HepG2 (cell line): ENCODE measurements around the gene SPG7.
A peak's percentile ranks its signal among the peaks of the same experiment; 100 is the strongest.

Experiments used
- BRCA1 ChIP-seq: sonication (generic); formaldehyde crosslinking; IDR thresholded peaks from 2 replicates; pipeline ENCODE4 v1.4.0; 2020; ENCODE audit warnings: missing genetic modification reagents
- CTCF ChIP-seq: sonication (generic); formaldehyde crosslinking; IDR thresholded peaks from 2 replicates; pipeline ENCODE4 v1.5.0; 2020; ENCODE audit warnings: mild to moderate bottlenecking, missing genetic modification reagents, moderate library complexity
- POLR2AphosphoS2 ChIP-seq: IDR thresholded peaks from 2 replicates; pipeline ENCODE4 v1.6.1; 2011; ENCODE audit warnings: low read depth, low read length, improper control_type of control experiment
- POLR2AphosphoS5 ChIP-seq: IDR thresholded peaks from 2 replicates; pipeline ENCODE4 v1.6.1; 2012; ENCODE audit warnings: low read depth, low read length
- RFX5 ChIP-seq: IDR thresholded peaks from 2 replicates; pipeline ENCODE4 v1.6.1; 2011; ENCODE audit warnings: low read depth, low read length, improper control_type of control experiment
- SIX4 ChIP-seq: sonication (generic); formaldehyde crosslinking; IDR thresholded peaks from 2 replicates; pipeline ENCODE4 v1.4.0; 2020; ENCODE audit warnings: missing genetic modification reagents
- TCF7L2 ChIP-seq: IDR thresholded peaks from 2 replicates; pipeline ENCODE4 v1.6.1; 2011; ENCODE audit warnings: mild to moderate bottlenecking, low read depth, low read length, moderate library complexity
- ZBTB21 ChIP-seq: sonication (generic); formaldehyde crosslinking; IDR thresholded peaks from 2 replicates; pipeline ENCODE4 v1.4.0; 2020; ENCODE audit warnings: missing genetic modification reagents
- ZFYVE20 ChIP-seq: sonication (generic); formaldehyde crosslinking; IDR thresholded peaks from 2 replicates; pipeline ENCODE4 v1.8.0; 2023; ENCODE audit warnings: low read depth, mild to moderate bottlenecking, moderate library complexity, missing genetic modification reagents, borderline replicate concordance

GRCh38 chr16:89502081-89502843, 5.9 kb upstream of the SPG7 start:
- TF ChIP-seq SIX4 (CRISPR knock-in tag) = no peak
- TF ChIP-seq TCF7L2 = no peak
- TF ChIP-seq ZFYVE20 (CRISPR knock-in tag) = no peak
- TF ChIP-seq CTCF (CRISPR knock-in tag) = peak; percentile 42
- no peak for TF ChIP-seq POLR2AphosphoS5
- no peak for TF ChIP-seq POLR2AphosphoS2
- TF ChIP-seq RFX5 = no peak
- TF ChIP-seq BRCA1 (CRISPR knock-in tag) = no peak
- TF ChIP-seq ZBTB21 (CRISPR knock-in tag) = no peak
